RCC 7860 (cell line): Measurements from ENCODE around the gene PLAAT4.
"Not testable (repeated sequence)": the region's sequence is repeated elsewhere in the genome, so short reads cannot be mapped to it uniquely, and the experiment has no call there.

Experiments used
- DNase-seq: peaks from one replicate; pipeline ENCODE4 v3.0.0-alpha.2; 2015; ENCODE audit warnings: low spot score
- FAIRE-seq: peaks from 2 replicates; lab custom pipeline; 2012; peaks lifted over from hg19 to GRCh38; lab: Jason Lieb, UNC

PLAAT4 gene

GRCh38 chr11:63564784-63565350 is 28.3 kb downstream of the PLAAT4 start:
- FAIRE-seq (no peak), DNase-seq (no peak)

- peak; percentile 96 for DNase-seq
Observed at GRCh38 chr11:63567044-63567840, 30.6 kb downstream of the PLAAT4 start.

GRCh38 chr11:63569570-63569969 is 33.0 kb downstream of the PLAAT4 start:
- no peak for FAIRE-seq

More at GRCh38 chr11:63567044-63567840, 30.6 kb downstream of the PLAAT4 start:
- FAIRE-seq = peak; percentile 78

DNA sequence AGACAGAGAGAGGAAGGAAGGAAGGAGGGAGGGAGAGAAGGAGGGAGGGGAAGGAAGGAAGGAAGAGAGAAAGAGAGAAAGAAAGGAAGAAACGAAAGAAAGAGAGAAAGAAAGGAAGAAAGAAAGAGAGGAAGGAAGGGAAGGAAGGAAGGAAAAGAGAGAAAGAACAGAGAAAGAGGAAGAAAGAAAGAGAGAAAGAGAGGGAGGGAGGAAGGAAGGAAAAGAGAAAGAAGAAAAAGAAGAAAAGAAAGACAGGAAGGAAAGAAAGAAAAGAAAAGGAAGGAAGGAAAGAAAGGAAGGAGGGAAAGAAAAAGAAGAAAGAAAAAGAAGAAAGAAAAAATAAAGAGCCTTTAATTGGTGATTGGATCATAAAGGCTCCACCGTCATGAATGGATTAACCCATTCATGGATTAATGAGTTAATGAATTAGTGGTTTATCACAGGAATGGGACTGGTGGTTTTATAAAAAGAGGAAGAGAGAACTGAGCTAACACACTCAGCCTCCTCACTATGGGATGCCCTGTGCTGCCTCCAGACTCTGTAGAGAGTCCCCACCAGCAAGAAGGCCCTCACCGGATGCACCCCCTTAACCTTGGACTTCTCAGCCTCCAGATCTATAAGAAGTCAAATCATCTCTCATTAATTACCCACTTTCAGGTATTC is 35.5 kb downstream of the PLAAT4 start:
- FAIRE-seq = no peak
- DNase-seq = no peak

More at GRCh38 chr11:63569570-63569969, 33.0 kb downstream of the PLAAT4 start:
- DNase-seq = no peak

DNA sequence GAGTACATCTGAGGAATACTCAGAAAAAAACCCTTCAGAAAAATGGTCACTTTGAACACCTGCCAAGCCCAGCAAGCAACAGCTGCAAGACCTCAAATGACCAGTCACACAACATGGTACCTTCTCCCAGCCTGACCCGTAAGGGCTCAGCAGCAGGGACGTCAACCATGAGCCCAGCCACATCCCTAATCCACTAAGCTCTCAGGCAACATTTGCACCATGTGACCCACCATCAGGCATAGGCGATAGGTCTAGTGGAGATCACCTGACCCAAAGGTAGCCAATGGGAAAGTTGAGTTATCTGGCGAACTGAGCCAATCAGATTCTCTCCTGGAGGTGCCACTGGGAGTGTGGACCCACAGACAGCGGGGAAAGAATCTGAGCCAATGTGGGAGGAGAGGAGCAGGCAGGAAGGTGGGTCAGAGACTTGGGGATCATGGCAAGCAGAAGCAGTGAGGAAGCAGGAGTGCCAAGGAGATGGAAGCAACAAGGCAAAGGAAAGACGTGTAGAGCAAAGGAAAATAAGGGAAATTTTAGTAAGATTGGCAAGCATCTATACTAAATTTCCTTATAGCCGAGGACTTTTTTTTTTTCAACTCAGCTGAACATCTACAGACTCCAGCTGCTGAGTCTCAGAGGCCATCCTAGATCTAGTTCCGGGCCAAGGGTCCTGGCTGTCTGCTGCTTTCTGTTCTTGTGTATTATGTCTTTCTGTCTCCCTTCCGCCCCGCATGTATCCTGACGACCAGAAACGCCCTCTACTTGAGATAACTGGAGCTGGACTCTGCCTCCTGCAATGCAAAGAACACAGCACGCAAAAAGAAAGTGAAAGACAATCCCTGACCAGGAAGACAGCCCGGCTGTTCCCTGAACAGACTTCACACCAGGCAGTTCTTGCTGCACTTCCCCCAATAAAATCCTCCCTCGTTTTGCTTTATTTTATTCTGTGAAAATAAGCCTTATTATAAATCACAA is 37.6 kb downstream of the PLAAT4 start:
- FAIRE-seq = no peak
- DNase-seq = no peak

GRCh38 chr11:63574856-63575602 is 38.4 kb downstream of the PLAAT4 start:
- DNase-seq (no peak), FAIRE-seq (no peak)

DNA sequence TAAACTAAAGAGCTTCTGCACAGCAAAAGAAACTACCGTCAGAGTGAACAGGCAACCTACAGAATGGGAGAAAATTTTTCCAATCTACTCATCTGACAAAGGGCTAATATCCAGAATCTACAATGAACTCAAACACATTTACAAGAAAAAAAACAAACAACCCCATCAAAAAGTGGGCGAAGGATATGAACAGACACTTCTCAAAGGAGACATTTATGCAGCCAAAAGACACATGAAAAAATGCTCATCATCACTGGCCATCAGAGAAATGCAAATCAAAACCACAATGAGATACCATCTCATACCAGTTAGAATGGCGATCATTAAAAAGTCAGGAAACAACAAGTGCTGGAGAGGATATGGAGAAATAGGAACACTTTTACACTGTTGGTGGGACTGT is 42.3 kb downstream of the PLAAT4 start:
- not testable (repeated sequence) for FAIRE-seq, DNase-seq

DNA sequence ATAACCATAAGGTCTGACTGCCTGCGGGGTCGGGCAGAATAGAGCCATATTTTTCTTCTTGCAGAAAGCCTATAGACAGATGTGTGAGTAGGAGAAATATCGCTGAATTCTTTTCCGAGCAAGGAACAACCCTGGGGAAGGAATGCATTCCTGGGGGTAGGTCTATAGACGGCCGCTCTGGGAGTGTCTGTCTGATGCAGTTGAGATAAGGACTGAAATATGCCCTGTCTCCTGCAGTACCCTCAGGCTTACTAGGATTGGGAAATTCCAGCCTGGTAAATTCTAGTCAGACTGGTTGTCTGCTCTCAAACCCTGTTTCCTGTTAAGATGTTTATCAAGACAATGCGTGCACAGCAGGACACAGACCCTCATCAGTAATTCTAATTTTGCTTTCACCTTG is 44.6 kb downstream of the PLAAT4 start:
- not testable (repeated sequence) for DNase-seq, FAIRE-seq

GRCh38 chr11:63583357-63583677 is 46.7 kb downstream of the PLAAT4 start:
- no peak for FAIRE-seq

DNA sequence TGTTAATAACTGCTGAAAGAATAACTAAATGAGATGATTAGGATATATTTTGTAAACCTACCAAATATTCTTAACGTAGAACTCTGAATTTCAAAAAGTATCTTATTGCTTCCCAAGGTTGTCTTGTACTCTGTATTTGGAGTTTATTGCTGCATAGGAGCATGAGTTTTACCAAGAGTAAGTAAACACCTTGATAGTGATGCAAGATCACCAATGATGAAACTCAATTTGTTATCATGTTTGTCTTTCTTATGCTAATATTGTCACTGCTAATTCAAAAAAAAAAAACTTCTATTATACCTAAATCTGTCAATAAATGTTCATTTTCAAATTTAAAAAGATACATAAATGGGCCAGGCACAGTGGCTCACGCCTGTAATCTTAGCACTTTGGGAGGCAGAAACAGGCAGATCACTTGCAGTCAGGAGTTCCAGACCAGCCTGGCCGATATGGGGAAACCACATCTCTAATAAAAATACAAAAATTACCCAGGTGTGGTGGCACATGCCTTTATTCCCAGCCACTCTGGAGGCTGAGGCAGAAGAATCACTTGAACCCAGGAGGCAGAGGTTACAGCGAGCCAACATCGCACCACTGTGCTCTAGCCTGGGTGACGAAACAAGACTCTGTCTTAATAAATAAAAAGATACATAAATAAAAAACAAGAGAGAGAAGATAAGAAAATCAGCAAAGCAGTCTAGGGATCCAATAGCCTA is 50.0 kb downstream of the PLAAT4 start:
- DNase-seq (no peak), FAIRE-seq (no peak)

More at GRCh38 chr11:63583357-63583677, 46.7 kb downstream of the PLAAT4 start:
- DNase-seq = no peak

DNA sequence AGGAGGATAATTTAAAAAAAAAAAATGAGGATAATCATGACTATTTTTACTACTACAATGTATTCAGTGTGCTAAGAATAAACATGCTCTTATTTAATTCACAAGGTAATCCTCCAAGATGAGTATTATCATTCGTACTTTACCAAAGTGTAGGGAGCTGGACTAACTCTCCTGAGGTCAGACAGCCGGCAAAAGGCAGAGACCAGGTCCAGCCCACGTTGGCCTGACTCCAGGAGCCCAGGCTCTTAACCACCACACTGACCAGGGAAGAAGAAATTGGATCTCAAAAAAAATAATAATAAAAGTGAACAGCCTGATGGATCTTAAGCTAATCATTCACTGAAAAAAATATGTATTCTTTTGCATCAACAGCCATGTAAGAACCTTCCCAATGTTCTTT is 52.4 kb downstream of the PLAAT4 start:
- DNase-seq = no peak
- FAIRE-seq = no peak

- FAIRE-seq (no peak), DNase-seq (no peak)
Observed at GRCh38 chr11:63590024-63590788, 53.6 kb downstream of the PLAAT4 start.

DNA sequence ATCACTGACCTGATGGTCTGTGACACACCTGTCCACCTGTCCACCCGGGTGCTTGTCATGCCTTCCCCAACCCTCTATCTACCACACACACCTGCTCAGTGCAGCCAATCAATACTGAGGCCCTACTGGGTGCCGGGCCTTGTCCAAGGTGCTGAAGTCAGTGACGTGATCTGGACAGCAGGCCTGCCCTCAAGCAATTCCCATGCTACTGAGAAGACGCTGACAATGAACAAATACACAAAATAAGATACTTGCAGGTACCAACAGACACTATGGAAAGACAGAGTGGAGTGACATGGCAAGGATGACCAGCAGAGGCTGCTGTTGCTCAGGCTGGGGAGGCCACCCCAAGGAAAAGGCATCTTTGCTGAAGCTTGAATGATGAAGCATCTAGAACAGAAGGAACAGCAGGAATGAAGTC is 56.4 kb downstream of the PLAAT4 start:
- DNase-seq = peak; percentile 8
- FAIRE-seq = no peak

- FAIRE-seq (no peak), DNase-seq (no peak)
Observed at GRCh38 chr11:63595296-63595695, 58.7 kb downstream of the PLAAT4 start.
